ENCODE data around the gene C2CD4C.
"Not testable (repeated sequence)": the region's sequence is repeated elsewhere in the genome, so short reads cannot be mapped to it uniquely, and the experiment has no call there.

Gene C2CD4C

GRCh38 chr19:364496-365287 is 44.3 kb downstream of the C2CD4C start:
- DNase-seq (ENCODE audit: low read depth): no peak

- no peak for DNase-seq (ENCODE audit: low read depth)
Measured at GRCh38 chr19:362683-363082, 46.3 kb downstream of the C2CD4C start.

GRCh38 chr19:362154-362553 is 46.8 kb downstream of the C2CD4C start:
- no peak for DNase-seq (ENCODE audit: low read depth)

- DNase-seq (ENCODE audit: low read depth): no peak
Measured at GRCh38 chr19:359653-359925, 49.4 kb downstream of the C2CD4C start.

- DNase-seq (ENCODE audit: low read depth): not testable (repeated sequence)
Measured at GRCh38 chr19:355536-355935, 53.4 kb downstream of the C2CD4C start.

All from HS-27A (cell line).